GM10248 (cell line): Measurements from ENCODE around the gene RBP7.

ENCODE experiments used
- CTCF ChIA-PET: fragments of 300-600 bp; sonication (Branson Sonifier 250); formaldehyde crosslinking; extraction: SDS; loops from one replicate; lab custom pipeline; 2021; ENCODE audit warnings: antibody characterized with exemption; lab: Yijun Ruan, JAX
- POLR2A ChIA-PET: fragments of 350-650 bp; sonication (Branson Sonifier 250); formaldehyde crosslinking; extraction: SDS; loops from one replicate; lab custom pipeline; 2020; ENCODE audit warnings: antibody characterized with exemption; lab: Yijun Ruan, JAX
- DNase-seq: peaks from one replicate; pipeline ENCODE4 v3.0.0; 2012; ENCODE audit errors: extremely low spot score
- CTCF ChIP-seq: IDR thresholded peaks from 2 replicates; pipeline ENCODE4 v1.5.1; 2012; ENCODE audit warnings: mild to moderate bottlenecking, low read depth; ENCODE audit errors: extremely low read depth, missing control alignments, control extremely low read depth

RBP7 gene

GRCh38 chr1:10063878-10064277 is 66.8 kb downstream of the RBP7 start:
- no peak for TF ChIP-seq CTCF
- DNase-seq, result no peak
- CTCF ChIA-PET, result interaction anchor here (1.3 kb wide), 1 partner anchor 10 kb away, joined by 3 read pairs; no protein-coding TSS in a partner anchor
- POLR2A ChIA-PET, result no interaction called here

GRCh38 chr1:10064416-10065343 is 67.7 kb downstream of the RBP7 start:
- POLR2A ChIA-PET, result no interaction called here
- CTCF ChIA-PET, result interaction anchor here (1.3 kb wide), 1 partner anchor 11 kb away, joined by 3 read pairs; no protein-coding TSS in a partner anchor
- no peak for DNase-seq
- no peak for TF ChIP-seq CTCF

- TF ChIP-seq CTCF, result no peak
These were observed 68.3 kb downstream of the RBP7 start for GRCh38 chr1:10065344-10065685.

More at GRCh38 chr1:10065344-10065685, 68.3 kb downstream of the RBP7 start:
- CTCF ChIA-PET, result no interaction called here
- POLR2A ChIA-PET, result no interaction called here
- DNase-seq, result no peak
